Inferior parietal cortex (tissue), 1 donor: ENCODE data around the gene EXD1.

Experiments
- DNase-seq: peaks from one replicate; pipeline ENCODE4 v3.0.0-alpha.2; 2016; ENCODE audit errors: extremely low spot score

Gene EXD1

GRCh38 chr15:41231422-41232226, 1.1 kb upstream of the EXD1 start:
- DNase-seq = peak; percentile 32

GRCh38 chr15:41230345-41230649, 260 bp downstream of the EXD1 start:
- DNase-seq = no peak

GRCh38 chr15:41219381-41219780, 11.2 kb downstream of the EXD1 start:
- no peak for DNase-seq

DNA sequence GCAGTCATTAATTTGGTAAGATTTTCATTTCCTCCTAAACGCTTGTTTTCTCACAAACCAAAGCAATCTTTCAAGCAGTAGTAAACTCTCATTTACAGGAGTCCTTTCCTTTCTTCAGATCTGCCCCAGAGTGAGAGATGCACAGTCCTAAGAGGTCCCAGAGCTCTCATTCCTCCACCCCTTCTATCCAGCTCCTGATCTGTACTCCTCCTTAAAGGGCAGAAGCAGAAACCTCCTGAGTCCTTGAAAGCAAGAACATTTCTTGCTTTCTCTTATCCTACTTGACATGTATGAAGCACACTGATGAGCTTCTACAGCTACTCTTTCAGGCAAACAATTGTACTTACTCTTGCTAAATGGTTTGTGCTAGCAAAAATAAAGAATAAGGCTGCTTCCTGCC, 11.7 kb downstream of the EXD1 start:
- DNase-seq = no peak

DNA sequence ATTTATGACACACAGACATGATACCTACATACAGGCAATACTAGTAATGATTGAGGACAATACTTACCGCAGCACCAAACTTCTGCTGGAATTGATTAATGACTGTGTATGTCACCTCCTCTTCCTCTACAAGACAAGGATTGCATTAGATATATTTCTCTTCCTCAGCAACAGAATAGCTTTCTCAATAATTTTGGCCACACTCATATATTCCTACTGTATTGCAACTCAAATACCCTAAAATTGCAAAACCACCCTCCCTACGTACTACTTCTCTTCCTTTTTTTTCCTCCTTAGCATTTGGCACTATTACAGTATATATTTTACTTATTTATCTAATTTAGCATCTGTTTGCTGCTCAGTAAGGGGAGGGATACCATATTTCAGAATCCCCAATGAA, 14.8 kb downstream of the EXD1 start:
- DNase-seq = no peak

- DNase-seq = no peak
Observed at GRCh38 chr15:41207687-41208448, 22.7 kb downstream of the EXD1 start.

- no peak for DNase-seq
Observed at GRCh38 chr15:41205315-41205714, 25.2 kb downstream of the EXD1 start.

DNA sequence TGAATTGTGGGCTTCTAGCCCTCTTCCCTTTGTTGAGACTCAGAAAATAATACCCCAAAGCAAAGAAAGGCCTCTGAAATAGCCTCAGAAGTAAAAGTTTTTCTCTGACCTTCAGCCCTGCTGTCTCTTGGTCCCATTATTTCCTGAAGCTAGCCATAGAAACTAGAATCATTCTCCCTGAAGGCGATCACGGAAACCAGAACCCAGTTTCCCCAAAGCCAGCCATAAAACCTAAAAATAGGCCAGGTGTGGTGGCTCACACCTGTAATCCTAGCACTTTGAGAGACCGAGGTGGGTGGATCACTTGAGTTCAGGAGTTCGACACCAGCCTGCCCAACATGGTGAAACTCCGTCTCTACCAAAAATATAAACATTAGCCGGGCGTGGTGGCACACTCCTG, 27.2 kb downstream of the EXD1 start:
- no peak for DNase-seq

DNA sequence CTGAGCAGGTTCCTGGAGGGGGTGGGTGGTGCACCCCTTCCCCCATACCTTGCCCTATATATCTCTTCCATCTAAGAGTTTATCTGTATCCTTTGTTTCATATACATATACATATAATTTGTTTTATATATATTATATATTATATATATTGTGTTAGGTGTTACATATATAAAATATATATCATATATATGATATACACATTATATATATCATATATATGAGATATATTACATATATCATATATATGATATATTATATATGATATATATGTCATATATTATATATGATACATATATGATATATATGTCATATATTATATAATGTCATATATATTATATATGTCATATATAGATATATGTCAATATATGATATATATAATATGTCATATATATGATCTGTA, 31.1 kb downstream of the EXD1 start:
- DNase-seq = no peak

DNA sequence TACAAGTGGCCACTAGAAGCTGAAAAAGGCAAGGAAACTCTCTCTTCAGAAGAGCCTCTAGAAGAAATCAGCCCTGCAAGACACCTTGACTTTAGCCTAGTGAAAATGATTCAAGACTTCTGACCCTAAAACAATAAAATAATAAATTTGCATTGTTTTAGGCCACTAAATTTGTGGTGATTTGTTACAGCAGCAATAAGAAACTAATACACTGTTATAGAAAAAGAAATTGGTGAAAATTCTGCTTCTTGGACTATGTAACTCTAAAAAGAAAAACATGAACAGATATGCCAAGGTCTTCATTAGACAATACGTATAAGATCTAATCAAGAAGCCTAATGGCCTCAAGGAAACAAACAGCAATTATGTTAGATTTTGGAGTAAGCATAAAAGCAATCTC, 36.1 kb downstream of the EXD1 start:
- DNase-seq = no peak

- DNase-seq = no peak
Observed at GRCh38 chr15:41183581-41183980, 47.0 kb downstream of the EXD1 start.

DNA sequence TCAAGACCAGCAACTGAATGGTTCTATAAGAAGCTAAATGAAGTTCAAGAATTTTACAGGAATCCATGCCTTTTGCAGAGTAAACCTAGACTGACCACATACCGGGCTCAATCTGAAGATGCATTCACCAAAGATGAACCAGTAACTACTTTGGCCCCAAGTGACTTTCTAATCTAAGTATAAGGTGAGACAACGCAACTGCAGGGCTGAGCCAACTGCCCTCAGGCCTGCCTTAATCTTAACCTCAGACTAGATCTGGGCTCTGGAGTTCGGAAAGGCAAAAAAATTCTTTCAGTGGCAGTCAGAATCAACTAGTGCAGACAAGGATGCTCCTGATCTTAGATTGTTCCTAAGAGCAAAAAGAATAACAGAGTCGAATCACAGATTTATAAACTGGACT, 48.3 kb downstream of the EXD1 start:
- DNase-seq = no peak

GRCh38 chr15:41180206-41180789, 50.3 kb downstream of the EXD1 start:
- DNase-seq = no peak

- DNase-seq = no peak
Observed at GRCh38 chr15:41169781-41170180, 60.8 kb downstream of the EXD1 start.

- DNase-seq = no peak
Observed at GRCh38 chr15:41169086-41169485, 61.5 kb downstream of the EXD1 start.

GRCh38 chr15:41161736-41162135, 68.8 kb downstream of the EXD1 start:
- DNase-seq = no peak

GRCh38 chr15:41161336-41161735, 69.2 kb downstream of the EXD1 start:
- DNase-seq = no peak

DNA sequence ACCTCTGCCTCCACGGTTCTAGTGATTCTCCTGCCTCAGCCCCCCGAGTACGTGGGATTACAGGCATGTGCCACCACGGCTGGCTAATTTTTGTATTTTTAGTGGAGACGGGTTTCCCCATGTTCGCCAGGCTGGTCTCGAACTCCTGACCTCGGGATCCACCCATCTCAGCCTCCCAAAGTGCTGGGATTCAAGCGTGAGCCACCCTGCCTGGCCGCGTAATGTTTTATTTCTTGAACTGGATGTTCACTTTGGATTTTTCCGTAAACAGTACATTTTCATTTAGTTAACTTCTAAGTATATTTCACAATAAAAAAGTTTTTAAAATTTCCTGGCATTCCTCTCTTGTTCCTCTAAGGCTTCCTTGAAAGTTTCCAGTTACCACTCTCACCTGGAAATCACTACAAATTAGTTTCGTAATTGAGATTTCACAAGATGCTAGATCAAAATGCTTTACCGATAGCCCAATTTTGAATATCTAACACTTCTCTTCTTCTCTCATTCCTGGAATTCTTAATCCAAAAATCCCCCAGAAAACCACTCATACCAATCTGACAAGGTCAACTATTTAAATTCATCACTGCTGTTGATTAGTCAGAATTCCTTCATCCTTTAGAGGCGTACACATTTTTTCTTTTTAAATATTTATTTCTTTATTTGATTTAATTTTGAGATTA, 69.8 kb downstream of the EXD1 start:
- no peak for DNase-seq

GRCh38 chr15:41154412-41154811, 76.1 kb downstream of the EXD1 start:
- DNase-seq = no peak

DNA sequence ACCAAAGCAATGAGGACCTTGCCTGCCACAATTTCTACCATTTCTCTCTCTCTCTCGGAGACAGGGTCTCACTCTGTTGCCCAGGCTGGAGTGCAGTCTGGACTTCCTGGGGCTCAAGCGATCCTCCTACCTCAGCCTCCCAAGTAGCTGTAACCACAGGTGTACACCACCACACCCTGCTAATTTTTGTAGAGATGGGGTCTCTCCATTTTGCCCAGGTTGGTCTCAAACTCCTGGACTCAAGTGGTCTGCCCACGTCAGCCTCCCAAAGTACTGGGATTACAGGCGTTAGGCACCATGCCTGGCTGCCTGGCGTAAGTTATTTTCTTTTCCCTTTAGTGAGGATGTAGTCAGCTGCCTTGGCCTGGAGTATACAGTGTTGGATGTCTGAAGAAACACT, 76.8 kb downstream of the EXD1 start:
- no peak for DNase-seq

DNA sequence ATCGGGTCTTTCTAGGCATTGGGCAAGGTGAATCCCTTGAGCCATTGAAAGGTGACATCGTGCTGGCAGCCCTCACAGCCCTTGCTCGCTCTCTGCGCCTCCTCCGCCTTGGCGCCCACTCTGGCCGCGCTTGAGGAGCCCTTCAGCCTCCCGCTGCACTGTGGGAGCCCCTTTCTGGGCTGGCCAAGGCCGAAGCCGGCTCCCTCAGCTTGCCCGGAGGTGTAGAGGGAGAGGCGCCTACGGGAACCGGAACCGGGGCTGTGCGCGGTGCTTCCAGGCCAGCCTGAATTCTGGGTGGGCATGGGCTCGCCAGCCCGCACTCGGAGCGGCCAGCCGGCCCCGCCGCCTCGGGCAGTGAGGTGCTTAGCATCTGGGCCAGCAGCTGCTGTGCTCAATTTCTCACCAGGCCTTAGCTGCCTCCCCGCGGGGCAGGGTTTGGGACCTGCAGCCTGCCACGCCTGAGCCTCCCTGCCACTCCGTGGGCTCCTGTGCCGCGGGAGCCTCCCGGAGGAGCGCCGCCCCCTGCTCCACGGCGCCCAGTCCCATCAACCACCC, 79.0 kb downstream of the EXD1 start:
- DNase-seq = no peak

DNA sequence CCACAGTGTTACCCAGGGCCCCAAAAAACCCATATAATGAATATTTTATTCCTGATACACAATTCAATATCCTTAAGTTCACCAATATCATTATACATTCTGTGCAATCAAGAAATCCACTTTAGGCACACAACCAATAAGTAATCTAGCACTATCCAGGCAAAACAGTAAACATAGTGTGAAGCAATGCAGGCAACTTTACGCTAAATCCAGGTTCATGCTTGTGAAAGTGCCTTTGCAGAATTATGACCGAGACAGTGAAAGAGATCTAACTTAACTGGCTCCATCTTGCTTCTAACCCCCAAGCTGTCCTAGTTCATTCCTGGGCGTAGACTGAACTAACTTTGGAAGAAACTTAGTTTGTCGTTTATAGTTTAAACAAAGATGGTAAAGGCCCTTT, 80.3 kb downstream of the EXD1 start:
- DNase-seq = no peak
